H1 (cell line): Measurements from ENCODE around the gene GRID1. TPM values are rescaled to one million over a fixed set of nuclear protein-coding genes. Genes with fewer than 3 reads are reported as not detected.

Experiments
- CTBP2 ChIP-seq: IDR thresholded peaks from 2 replicates; pipeline ENCODE4 v1.7.0; 2011; ENCODE audit warnings: borderline replicate concordance, mild to moderate bottlenecking, moderate library complexity, mixed read lengths, low read length; ENCODE audit not compliant: insufficient read depth, insufficient read length
- PHF8 ChIP-seq: fragments of 200-600 bp; sonication (generic); conservative IDR thresholded peaks from 2 replicates; pipeline ENCODE4 v1.7.1; 2012; ENCODE audit warnings: low read depth, mild to moderate bottlenecking, inconsistent platforms, low read length, moderate library complexity
- polyA plus RNA-seq, 7 experiments: library from polyadenylated mRNA; depleted of rRNA in 3 of 7; stranded (reverse) in 5 of 7; unstranded in 2 of 7; fragments of >200 nt in 5 of 7; fragments of 200-250 nt in 2 of 7; gene quantifications; 1 replicate in 5 of 7; 2 replicates in 1 of 7; 4 replicates in 1 of 7; pipeline versions ENCODE4 v1.2.1 to v1.2.3, GENCODE V29; 2011 to 2013; ENCODE audit warnings: missing spikeins in 2 of 7, mixed read lengths in 2 of 7
- total RNA-seq: library from RNA; stranded (reverse); fragmentation: NEBNext Ultra II Directional; extraction: Animal tissue kit (Norgen Biotek cat#: 25700); gene quantifications from 2 replicates; pipeline ENCODE4 v1.2.1, GENCODE V29; 2021

The GRID1 gene
- total and polyA plus RNA-seq, 2 of the 8 experiments (the other 6 are each of a cell fraction or from before 2014, with no cell fraction given) = 0.22 to 0.30 TPM

DNA sequence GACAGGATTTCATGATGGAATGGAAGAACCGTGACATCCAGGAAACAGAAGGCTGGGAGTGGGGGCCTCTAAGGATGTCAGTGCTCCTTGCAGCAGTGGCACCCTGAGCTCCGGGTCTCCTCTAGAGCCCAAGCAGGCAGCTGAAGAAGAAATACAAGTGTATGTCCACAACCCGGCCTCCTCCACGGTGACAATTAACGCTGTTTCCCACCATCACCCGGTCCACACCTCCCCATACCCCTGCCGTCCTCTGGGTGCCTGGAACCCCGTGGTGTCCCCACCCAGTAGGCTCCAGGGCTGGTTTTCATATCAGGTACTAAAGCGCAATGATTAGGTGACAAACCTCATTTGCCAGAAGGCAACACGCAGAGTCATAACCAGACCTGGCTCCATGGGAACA is 30.3 kb downstream of the GRID1 start (continued):
- no peak for TF ChIP-seq PHF8
- TF ChIP-seq CTBP2 = no peak
